Measurements from ENCODE around the gene CBFA2T2.
"Not testable (repeated sequence)": the region's sequence is repeated elsewhere in the genome, so short reads cannot be mapped to it uniquely, and the experiment has no call there.

The CBFA2T2 gene

GRCh38 chr20:33532753-33533459 is 43.0 kb downstream of the CBFA2T2 start:
- no peaks in the 10 kb centered on the region for H3K4me1 ChIP-seq (ENCODE audit: control insufficient read depth, insufficient read depth, low read length)
- peaks cover 6% of the 10 kb centered on the region; the same call in 1 of the 2 replicates for H3K9me3 ChIP-seq (ENCODE audit: control insufficient read depth, insufficient read depth, low read depth, low read length)
- H3K4me3 ChIP-seq (ENCODE audit: low read depth, low read length) = no peak overlapping the region
- no peak overlapping the region for H3K9ac ChIP-seq (ENCODE audit: low read length)
- no peaks in the 10 kb centered on the region for H3K36me3 ChIP-seq (ENCODE audit: control insufficient read depth, insufficient read depth, low read length)
- no peak overlapping the region for H3K27ac ChIP-seq (ENCODE audit: low read depth, low read length)
- H3K27me3 ChIP-seq (ENCODE audit: control insufficient read depth, insufficient read depth, low read length) = no peaks in the 10 kb centered on the region

DNA sequence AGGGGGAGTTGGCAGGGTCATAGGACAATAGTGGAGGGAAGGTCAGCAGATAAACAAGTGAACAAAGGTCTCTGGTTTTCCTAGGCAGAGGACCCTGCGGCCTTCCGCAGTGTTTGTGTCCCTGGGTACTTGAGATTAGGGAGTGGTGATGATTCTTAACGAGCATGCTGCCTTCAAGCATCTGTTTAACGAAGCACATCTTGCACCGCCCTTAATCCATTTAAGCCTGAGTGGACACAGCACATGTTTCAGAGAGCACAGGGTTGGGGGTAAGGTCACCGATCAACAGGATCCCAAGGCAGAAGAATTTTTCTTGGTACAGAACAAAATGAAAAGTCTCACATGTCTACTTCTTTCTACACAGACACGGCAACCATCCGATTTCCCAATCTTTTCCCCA is 45.8 kb downstream of the CBFA2T2 start:
- H3K4me3 ChIP-seq (ENCODE audit: low read depth, low read length); H3K27me3 ChIP-seq (ENCODE audit: control insufficient read depth, insufficient read depth, low read length); H3K36me3 ChIP-seq (ENCODE audit: control insufficient read depth, insufficient read depth, low read length); H3K27ac ChIP-seq (ENCODE audit: low read depth, low read length); H3K9ac ChIP-seq (ENCODE audit: low read length); H3K4me1 ChIP-seq (ENCODE audit: control insufficient read depth, insufficient read depth, low read length); H3K9me3 ChIP-seq (ENCODE audit: control insufficient read depth, insufficient read depth, low read depth, low read length): not testable (repeated sequence)

- no peaks in the 10 kb centered on the region for H3K4me1 ChIP-seq (ENCODE audit: control insufficient read depth, insufficient read depth, low read length)
- H3K9ac ChIP-seq (ENCODE audit: low read length) = no peak overlapping the region
- no peaks in the 10 kb centered on the region for H3K27me3 ChIP-seq (ENCODE audit: control insufficient read depth, insufficient read depth, low read length)
- H3K27ac ChIP-seq (ENCODE audit: low read depth, low read length) = no peak overlapping the region
- no peak overlapping the region for H3K4me3 ChIP-seq (ENCODE audit: low read depth, low read length)
- peaks cover 6% of the 10 kb centered on the region; the same call in 1 of the 2 replicates for H3K9me3 ChIP-seq (ENCODE audit: control insufficient read depth, insufficient read depth, low read depth, low read length)
- H3K36me3 ChIP-seq (ENCODE audit: control insufficient read depth, insufficient read depth, low read length) = no peaks in the 10 kb centered on the region
Observed at GRCh38 chr20:33537608-33538007, 47.7 kb downstream of the CBFA2T2 start.

DNA sequence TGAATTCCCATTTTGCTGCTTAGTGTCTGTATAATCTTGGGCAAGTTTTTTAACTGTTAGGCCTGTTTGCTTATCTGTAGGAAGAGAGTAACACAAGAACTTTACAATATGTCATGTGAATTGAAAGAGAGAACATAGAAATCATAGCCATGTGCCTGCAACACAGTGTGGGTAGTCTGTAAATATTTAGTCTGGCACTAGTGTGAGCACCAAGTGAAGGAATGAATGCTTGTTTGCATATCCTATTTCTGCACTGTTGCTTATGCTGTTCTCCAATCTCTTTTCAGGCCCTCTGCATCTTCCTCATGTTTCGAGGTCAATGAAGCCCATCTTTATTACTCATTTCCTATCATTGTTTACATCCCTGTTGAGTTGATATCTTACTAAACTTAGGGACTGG is 49.2 kb downstream of the CBFA2T2 start:
- no peaks in the 10 kb centered on the region for H3K36me3 ChIP-seq (ENCODE audit: control insufficient read depth, insufficient read depth, low read length)
- H3K4me3 ChIP-seq (ENCODE audit: low read depth, low read length) = no peak overlapping the region
- H3K4me1 ChIP-seq (ENCODE audit: control insufficient read depth, insufficient read depth, low read length) = no peaks in the 10 kb centered on the region
- H3K27ac ChIP-seq (ENCODE audit: low read depth, low read length) = no peak overlapping the region
- peaks cover 6% of the 10 kb centered on the region; the same call in 1 of the 2 replicates for H3K9me3 ChIP-seq (ENCODE audit: control insufficient read depth, insufficient read depth, low read depth, low read length)
- no peak overlapping the region for H3K9ac ChIP-seq (ENCODE audit: low read length)
- no peaks in the 10 kb centered on the region for H3K27me3 ChIP-seq (ENCODE audit: control insufficient read depth, insufficient read depth, low read length)

- no peaks in the 10 kb centered on the region for H3K4me1 ChIP-seq (ENCODE audit: control insufficient read depth, insufficient read depth, low read length)
- H3K9me3 ChIP-seq (ENCODE audit: control insufficient read depth, insufficient read depth, low read depth, low read length) = peaks cover 6% of the 10 kb centered on the region; the same call in 1 of the 2 replicates
- H3K27me3 ChIP-seq (ENCODE audit: control insufficient read depth, insufficient read depth, low read length) = no peaks in the 10 kb centered on the region
- no peaks in the 10 kb centered on the region for H3K36me3 ChIP-seq (ENCODE audit: control insufficient read depth, insufficient read depth, low read length)
- H3K27ac ChIP-seq (ENCODE audit: low read depth, low read length) = no peak overlapping the region
- H3K4me3 ChIP-seq (ENCODE audit: low read depth, low read length) = no peak overlapping the region
- H3K9ac ChIP-seq (ENCODE audit: low read length) = no peak overlapping the region
Observed at GRCh38 chr20:33540427-33540826, 50.5 kb downstream of the CBFA2T2 start.

DNA sequence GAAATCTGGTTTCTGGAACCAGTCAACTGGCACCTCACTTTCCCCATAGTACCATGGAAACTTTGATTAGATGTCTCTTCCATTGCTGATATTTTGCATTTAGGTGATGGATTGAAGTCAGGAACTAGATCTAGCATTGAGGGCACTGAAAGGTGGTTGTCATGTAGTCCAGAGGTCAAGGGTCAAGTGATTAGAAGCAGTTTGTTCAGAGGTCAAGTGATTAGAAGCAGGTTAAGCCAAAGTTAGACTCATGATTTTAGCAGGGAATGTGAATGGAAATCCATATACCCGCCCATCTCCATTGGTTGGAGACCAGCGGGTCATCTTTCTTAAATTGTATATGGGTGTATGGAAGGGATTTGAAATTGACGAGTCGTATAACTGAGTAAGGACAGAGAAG is 51.2 kb downstream of the CBFA2T2 start:
- Histone ChIP-seq H3K36me3 (ENCODE audit: control insufficient read depth, insufficient read depth, low read length) (no peaks in the 10 kb centered on the region), H3K27me3 (ENCODE audit: control insufficient read depth, insufficient read depth, low read length) (no peaks in the 10 kb centered on the region), H3K9me3 (ENCODE audit: control insufficient read depth, insufficient read depth, low read depth, low read length) (peaks cover 6% of the 10 kb centered on the region; the same call in 1 of the 2 replicates), H3K4me1 (ENCODE audit: control insufficient read depth, insufficient read depth, low read length) (no peaks in the 10 kb centered on the region), H3K4me3 (ENCODE audit: low read depth, low read length) (no peak overlapping the region), H3K9ac (ENCODE audit: low read length) (no peak overlapping the region), H3K27ac (ENCODE audit: low read depth, low read length) (no peak overlapping the region)

GRCh38 chr20:33541797-33542196 is 51.9 kb downstream of the CBFA2T2 start:
- H3K9me3 ChIP-seq (ENCODE audit: control insufficient read depth, insufficient read depth, low read depth, low read length) = peaks cover 6% of the 10 kb centered on the region; the same call in 1 of the 2 replicates
- H3K27me3 ChIP-seq (ENCODE audit: control insufficient read depth, insufficient read depth, low read length) = no peaks in the 10 kb centered on the region
- no peak overlapping the region for H3K27ac ChIP-seq (ENCODE audit: low read depth, low read length)
- H3K9ac ChIP-seq (ENCODE audit: low read length) = no peak overlapping the region
- H3K4me1 ChIP-seq (ENCODE audit: control insufficient read depth, insufficient read depth, low read length) = no peaks in the 10 kb centered on the region
- H3K36me3 ChIP-seq (ENCODE audit: control insufficient read depth, insufficient read depth, low read length) = no peaks in the 10 kb centered on the region
- no peak overlapping the region for H3K4me3 ChIP-seq (ENCODE audit: low read depth, low read length)

DNA sequence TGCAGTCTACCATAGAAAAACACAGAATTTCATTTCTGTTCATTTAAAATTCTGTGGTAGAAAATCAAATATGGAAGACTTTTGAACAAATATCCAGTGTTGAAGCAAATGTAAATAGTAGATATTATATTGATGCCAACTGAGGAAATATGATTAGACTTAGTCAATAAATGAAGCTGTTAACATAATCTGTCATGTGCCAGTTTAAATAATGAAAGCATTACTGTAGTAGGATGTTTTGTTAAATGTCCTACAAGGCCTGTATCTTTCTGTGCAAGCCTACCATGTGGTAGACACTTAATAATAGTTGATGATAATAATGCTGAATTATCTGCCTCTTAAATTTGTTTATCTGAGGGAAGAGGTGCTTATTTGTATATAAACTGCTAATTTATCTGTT is 55.9 kb downstream of the CBFA2T2 start:
- Histone ChIP-seq H3K4me3 (ENCODE audit: low read depth, low read length) (no peak overlapping the region), H3K4me1 (ENCODE audit: control insufficient read depth, insufficient read depth, low read length) (no peaks in the 10 kb centered on the region), H3K9ac (ENCODE audit: low read length) (no peak overlapping the region), H3K36me3 (ENCODE audit: control insufficient read depth, insufficient read depth, low read length) (no peaks in the 10 kb centered on the region), H3K9me3 (ENCODE audit: control insufficient read depth, insufficient read depth, low read depth, low read length) (no peaks in the 10 kb centered on the region), H3K27me3 (ENCODE audit: control insufficient read depth, insufficient read depth, low read length) (no peaks in the 10 kb centered on the region), H3K27ac (ENCODE audit: low read depth, low read length) (no peak overlapping the region)

DNA sequence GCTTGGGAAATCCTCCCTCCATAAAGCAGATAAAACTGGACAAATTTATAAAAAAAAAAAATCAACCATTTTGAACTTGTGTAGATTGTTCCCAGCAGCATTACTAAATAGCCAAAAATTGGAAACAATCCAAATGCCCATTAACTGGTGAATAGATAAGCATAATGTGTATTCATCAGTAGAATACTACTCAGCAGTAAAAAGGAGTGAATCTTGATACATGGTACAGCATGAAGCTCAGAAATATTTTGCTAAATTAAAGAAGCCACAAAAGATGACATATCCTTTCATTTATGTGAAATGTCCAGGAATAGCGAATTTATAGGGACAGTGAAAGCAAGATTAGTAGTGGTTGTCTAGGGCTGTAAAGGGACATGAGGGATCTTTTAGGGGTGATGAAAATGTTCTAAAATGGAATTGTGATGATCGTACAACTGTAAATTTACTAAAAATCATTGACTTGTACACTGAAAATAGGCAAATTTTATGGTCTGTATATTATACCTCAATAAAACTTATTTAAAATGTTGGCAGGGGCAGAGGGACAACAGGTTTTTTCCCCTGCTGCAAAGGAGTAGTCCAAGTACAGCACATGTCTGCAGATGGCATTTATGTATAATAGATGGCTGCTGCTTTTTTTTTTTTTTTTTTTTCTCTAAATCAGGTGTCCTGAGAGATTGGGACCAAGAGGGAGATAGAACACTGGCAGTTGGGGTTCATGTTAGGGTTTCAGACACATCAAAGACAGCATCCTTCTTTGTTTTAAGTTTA is 59.5 kb downstream of the CBFA2T2 start:
- 0 out of 2 replicates have a peak, but pooled peaks cover 4% of the 10 kb centered on the region for H3K4me1 ChIP-seq (ENCODE audit: control insufficient read depth, insufficient read depth, low read length)

DNA sequence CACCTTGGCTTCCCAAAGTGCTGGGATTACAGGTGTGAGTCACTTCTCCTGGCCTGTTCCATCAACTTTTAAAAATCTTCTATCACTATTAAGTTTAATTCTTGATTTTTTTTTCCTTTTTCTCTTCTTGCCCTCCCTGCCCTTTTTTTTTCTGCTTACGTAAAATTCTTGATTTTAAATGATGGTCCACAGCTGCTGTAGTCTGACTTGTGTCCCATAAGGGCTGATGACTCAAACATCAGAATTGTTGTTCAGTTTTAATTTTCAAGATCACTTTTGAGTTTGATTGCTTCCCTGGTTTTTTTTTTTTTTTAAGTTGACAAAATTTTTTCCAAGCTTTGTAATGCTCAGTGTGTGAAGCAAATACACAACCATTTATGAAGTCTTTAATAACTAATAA is 61.9 kb downstream of the CBFA2T2 start:
- Histone ChIP-seq H3K36me3 (ENCODE audit: control insufficient read depth, insufficient read depth, low read length) (no peaks in the 10 kb centered on the region), H3K4me3 (ENCODE audit: low read depth, low read length) (no peak overlapping the region), H3K27ac (ENCODE audit: low read depth, low read length) (no peak overlapping the region), H3K4me1 (ENCODE audit: control insufficient read depth, insufficient read depth, low read length) (peaks cover 10% of the 10 kb centered on the region; the same call in 1 of the 2 replicates), H3K9me3 (ENCODE audit: control insufficient read depth, insufficient read depth, low read depth, low read length) (no peaks in the 10 kb centered on the region), H3K9ac (ENCODE audit: low read length) (no peak overlapping the region), H3K27me3 (ENCODE audit: control insufficient read depth, insufficient read depth, low read length) (no peaks in the 10 kb centered on the region)

More for the DNA sequence above, 59.5 kb downstream of the CBFA2T2 start:
- no peaks in the 10 kb centered on the region for H3K9me3 ChIP-seq (ENCODE audit: control insufficient read depth, insufficient read depth, low read depth, low read length)
- no peaks in the 10 kb centered on the region for H3K27me3 ChIP-seq (ENCODE audit: control insufficient read depth, insufficient read depth, low read length)
- H3K36me3 ChIP-seq (ENCODE audit: control insufficient read depth, insufficient read depth, low read length) = no peaks in the 10 kb centered on the region
- H3K27ac ChIP-seq (ENCODE audit: low read depth, low read length) = no peak overlapping the region
- no peak overlapping the region for H3K4me3 ChIP-seq (ENCODE audit: low read depth, low read length)
- no peak overlapping the region for H3K9ac ChIP-seq (ENCODE audit: low read length)

GRCh38 chr20:33552519-33552918 is 62.6 kb downstream of the CBFA2T2 start:
- no peaks in the 10 kb centered on the region for H3K27me3 ChIP-seq (ENCODE audit: control insufficient read depth, insufficient read depth, low read length)
- H3K9ac ChIP-seq (ENCODE audit: low read length) = no peak overlapping the region
- no peak overlapping the region for H3K4me3 ChIP-seq (ENCODE audit: low read depth, low read length)
- no peaks in the 10 kb centered on the region for H3K9me3 ChIP-seq (ENCODE audit: control insufficient read depth, insufficient read depth, low read depth, low read length)
- no peak overlapping the region for H3K27ac ChIP-seq (ENCODE audit: low read depth, low read length)
- H3K4me1 ChIP-seq (ENCODE audit: control insufficient read depth, insufficient read depth, low read length) = peaks cover 10% of the 10 kb centered on the region; the same call in 1 of the 2 replicates
- no peaks in the 10 kb centered on the region for H3K36me3 ChIP-seq (ENCODE audit: control insufficient read depth, insufficient read depth, low read length)
